Left lung (tissue), 10 donors: ENCODE results near the gene IQGAP3. TPM values are rescaled to one million over a fixed set of nuclear protein-coding genes. Genes with fewer than 3 reads are reported as not detected.
A peak's percentile ranks its signal among the peaks of the same experiment; 100 is the strongest.

ENCODE experiments used
- ATAC-seq: fragments of 200-7000 bp; cut with Tn5 transposase; one replicate; pipeline ENCODE4 v1.9.1; 2020; ENCODE audit warnings: moderate library complexity
- DNase-seq, 4 donors: peaks; one replicate each; pipeline ENCODE4 v3.0.0-alpha.2; 2013 to 2020
- H3K27ac ChIP-seq, 2 donors: fragments of 200-600 bp; sonication (generic) in 1 of 2; one replicate each; pipeline versions ENCODE4 v1.5.0 to v1.8.0; 2020 to 2021
- H3K27me3 ChIP-seq, 2 donors: fragments of 200-600 bp; sonication (generic) in 1 of 2; one replicate each; pipeline versions ENCODE4 v1.5.0 to v1.8.0; 2020 to 2021
- H3K36me3 ChIP-seq, 2 donors: fragments of 200-600 bp; sonication (generic) in 1 of 2; one replicate each; pipeline versions ENCODE4 v1.5.0 to v1.8.0; 2020 to 2021
- H3K4me1 ChIP-seq, 2 donors: fragments of 200-600 bp; one replicate each; pipeline ENCODE4 v1.8.0; 2021
- H3K4me3 ChIP-seq, 2 donors: fragments of 200-600 bp; sonication (generic) in 1 of 2; one replicate each; pipeline versions ENCODE4 v1.5.0 to v1.8.0; 2020 to 2021; ENCODE audit warnings: mild to moderate bottlenecking in 1 of 2
- H3K9me3 ChIP-seq, 2 donors: fragments of 200-600 bp; sonication (generic) in 1 of 2; one replicate each; pipeline versions ENCODE4 v1.5.0 to v1.8.0; 2020 to 2021
- CTCF ChIP-seq, 2 donors: fragments of 200-600 bp; sonication (generic) in 1 of 2; IDR thresholded peaks; one replicate each; pipeline versions ENCODE4 v1.5.0 to v1.8.0; 2021; ENCODE audit warnings: antibody characterized with exemption in 2 of 2
- intact Hi-C, 2 donors: fragments of 100-400 bp; cut with DNase I; formaldehyde crosslinking; loops; one replicate each; pipeline versions ENCODE4 v1.11.2 to v1.14.2; 2022
- polyA plus RNA-seq, 6 donors: library from polyadenylated mRNA; unstranded; fragments of 120-200 nt; gene quantifications; one replicate each; pipeline ENCODE4 v1.2.1, GENCODE V29; 2013; ENCODE audit not compliant: insufficient read length in 6 of 6
- total RNA-seq, 2 donors: library from RNA; stranded (reverse); fragmentation: NEBNext Ultra II Directional; extraction: Animal tissue kit (Norgen Biotek cat#: 25700); gene quantifications; one replicate each; pipeline ENCODE4 v1.2.1, GENCODE V29; 2021
- donor health status: DM: no; HTN: yes; CAD: no.
- donor health status: DM: no; HTN: no; CAD: no.

The IQGAP3 gene
- total and polyA plus RNA-seq, 8 donors = 2.8 to 26.7 (median 13.1) TPM

DNA sequence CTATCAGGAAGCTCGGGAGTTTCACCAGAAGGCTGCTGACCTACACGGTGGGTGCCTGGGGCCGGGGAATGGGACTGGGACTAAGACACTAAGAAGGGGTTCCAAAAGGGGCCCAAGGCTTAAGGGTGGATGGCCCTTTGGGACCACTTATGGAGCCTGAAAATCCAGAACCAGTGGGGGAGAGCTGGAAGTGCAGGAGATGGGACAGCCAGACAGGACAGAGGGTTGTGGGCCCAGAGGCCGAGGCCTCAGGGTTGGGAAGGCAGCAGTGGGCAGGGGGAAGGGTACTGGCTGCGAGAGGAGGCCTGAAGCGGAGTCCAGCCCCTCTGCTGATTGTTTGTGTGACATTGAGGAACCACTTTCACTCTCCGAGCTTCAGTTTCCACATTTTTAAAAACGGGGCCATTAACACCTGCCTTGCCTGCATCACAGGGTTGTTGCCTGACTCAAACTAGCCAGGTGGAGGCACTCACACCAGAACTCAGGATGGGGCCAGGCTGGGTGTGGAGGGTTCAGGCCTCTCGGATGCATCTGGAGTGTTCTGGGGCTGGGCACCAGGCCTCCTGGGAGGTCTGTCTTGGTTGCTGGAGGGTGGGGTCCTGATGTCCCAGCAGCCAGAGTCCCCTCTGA lies 10.1 kb upstream of the IQGAP3 start:
- Histone ChIP-seq H3K36me3 (no peaks in the 10 kb centered on the region), H3K27me3 (no peaks in the 10 kb centered on the region), H3K27ac (no peak overlapping the region), H3K4me1 (peaks cover 0 to 7% of the 10 kb centered on the region in 2 donors), H3K9me3 (no peaks in the 10 kb centered on the region), H3K4me3 (no peak overlapping the region)
- no peak for ATAC-seq
- no peak for DNase-seq
- TF ChIP-seq CTCF (IDR thresholded peaks at IDR 0.05) = no peak
- intact Hi-C loops = no loop called here

DNA sequence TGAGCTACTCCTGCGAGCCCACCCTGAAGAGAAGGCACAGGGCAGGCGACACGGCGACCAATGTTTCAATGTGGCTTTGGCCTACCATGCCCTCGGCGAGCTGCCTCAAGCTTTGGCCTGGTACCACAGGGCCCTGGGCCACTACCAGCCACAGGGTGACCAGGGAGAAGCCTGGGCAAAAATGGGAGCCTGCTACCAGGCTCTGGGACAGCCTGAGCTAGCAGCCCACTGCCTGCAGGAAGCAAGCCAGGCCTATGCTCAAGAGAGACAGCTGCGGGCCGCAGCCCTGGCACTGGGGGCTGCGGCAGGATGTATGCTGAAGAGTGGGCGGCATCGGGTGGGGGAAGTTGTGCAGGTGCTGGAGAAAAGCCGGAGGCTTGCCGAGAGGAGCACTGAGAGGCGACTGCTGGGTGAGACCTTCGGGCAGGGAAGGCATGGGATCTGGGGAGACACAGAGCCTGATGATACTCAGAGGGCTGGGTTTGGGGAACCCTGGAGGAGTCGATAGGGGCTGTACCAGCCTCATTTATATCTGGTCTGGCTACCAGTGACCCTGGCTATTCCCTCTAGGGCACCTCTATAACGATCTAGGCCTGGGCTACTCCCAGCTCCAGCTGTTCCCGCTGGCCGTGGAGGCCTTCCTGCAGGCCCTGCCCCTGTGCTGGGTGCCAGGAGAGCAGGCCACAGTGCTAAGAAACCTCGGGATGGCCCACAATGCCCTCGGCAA lies 9.5 kb upstream of the IQGAP3 start:
- H3K4me3 ChIP-seq = no peak overlapping the region
- no peak for TF ChIP-seq CTCF (IDR thresholded peaks at IDR 0.05)
- DNase-seq (no peak), ATAC-seq (no peak)
- no peaks in the 10 kb centered on the region for H3K36me3 ChIP-seq
- H3K9me3 ChIP-seq = no peaks in the 10 kb centered on the region
- intact Hi-C loops = no loop called here
- H3K27me3 ChIP-seq = no peaks in the 10 kb centered on the region
- H3K4me1 ChIP-seq = peaks cover 0 to 7% of the 10 kb centered on the region in 2 donors
- H3K27ac ChIP-seq = no peak overlapping the region

- no peak within 1 kb of the TSS for H3K27ac ChIP-seq
- intact Hi-C loops = no loop called here
- H3K36me3 ChIP-seq = no peaks in the 10 kb centered on the region
- ATAC-seq (no peak), DNase-seq (no peak)
- no peaks in the 10 kb centered on the region for H3K9me3 ChIP-seq
- H3K4me3 ChIP-seq = no peak within 1 kb of the TSS
- no peaks in the 10 kb centered on the region for H3K27me3 ChIP-seq
- TF ChIP-seq CTCF (IDR thresholded peaks at IDR 0.05) = no peak
- H3K4me1 ChIP-seq = peaks cover 0 to 7% of the 10 kb centered on the region in 2 donors
Observed at GRCh38 chr1:156579472-156579871, 7.1 kb upstream of the IQGAP3 start, which contains the start of gene TTC24. TTC24 (plus strand) TSS chr1:156579723; CDS start chr1:156581365, 1,642 bp downstream.

DNA sequence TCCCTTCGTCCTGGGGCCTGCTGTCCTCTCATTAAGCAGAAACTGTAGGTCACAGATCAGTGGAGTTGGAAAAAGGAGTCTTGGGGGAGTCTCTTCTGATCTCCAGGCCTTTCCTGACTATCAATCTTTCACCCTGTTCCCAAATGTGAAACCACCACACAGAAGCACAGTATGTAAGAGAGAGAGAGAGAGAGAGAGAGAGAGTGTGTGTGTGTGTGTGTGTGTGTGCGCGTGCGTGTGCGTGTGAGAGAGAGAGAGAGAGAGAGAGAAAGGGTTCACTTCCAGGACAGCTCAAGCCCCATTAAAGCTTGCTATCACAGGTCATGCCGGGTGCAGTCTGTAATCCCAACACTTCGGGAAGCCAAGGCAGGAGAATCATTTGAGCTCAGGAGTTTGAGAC lies 5.7 kb upstream of the IQGAP3 start:
- Histone ChIP-seq H3K4me3 (no peak overlapping the region), H3K36me3 (no peaks in the 10 kb centered on the region), H3K27ac (no peak overlapping the region), H3K9me3 (no peaks in the 10 kb centered on the region), H3K4me1 (no peaks in the 10 kb centered on the region), H3K27me3 (no peaks in the 10 kb centered on the region)
- ATAC-seq = no peak
- TF ChIP-seq CTCF (IDR thresholded peaks at IDR 0.05) = no peak
- intact Hi-C loops = no loop called here
- DNase-seq = no peak

- intact Hi-C loops = no loop called here
- Histone ChIP-seq H3K27me3 (no peaks in the 10 kb centered on the region), H3K9me3 (no peaks in the 10 kb centered on the region), H3K4me3 (no peak overlapping the region), H3K4me1 (peaks cover 0 to 2% of the 10 kb centered on the region in 2 donors), H3K27ac (no peak overlapping the region), H3K36me3 (no peaks in the 10 kb centered on the region)
- ATAC-seq = peak; percentile 43
- no peak for DNase-seq
- no peak for TF ChIP-seq CTCF (IDR thresholded peaks at IDR 0.05)
Observed at GRCh38 chr1:156577550-156577949, 5.2 kb upstream of the IQGAP3 start.
